ENCODE measurements around the gene ZNF283.
"Not testable (repeated sequence)": the region's sequence is repeated elsewhere in the genome, so short reads cannot be mapped to it uniquely, and the experiment has no call there.

The ZNF283 gene

GRCh38 chr19:43817454-43817853 is 9.7 kb upstream of the ZNF283 start:
- not testable (repeated sequence) for H3K27ac ChIP-seq (ENCODE audit: low read depth, low read length); H3K4me1 ChIP-seq (ENCODE audit: control insufficient read depth, insufficient read depth, low read length); H3K36me3 ChIP-seq (ENCODE audit: control insufficient read depth, insufficient read depth, low read length); H3K4me3 ChIP-seq (ENCODE audit: low read depth, low read length); H3K9me3 ChIP-seq (ENCODE audit: control insufficient read depth, insufficient read depth, low read depth, low read length); H3K9ac ChIP-seq (ENCODE audit: low read length)
- H3K27me3 ChIP-seq (ENCODE audit: control insufficient read depth, insufficient read depth, low read length) = peaks cover 20% of the 10 kb centered on the region

GRCh38 chr19:43818500-43818899 is 8.6 kb upstream of the ZNF283 start:
- Histone ChIP-seq H3K9ac (ENCODE audit: low read length) (no peak overlapping the region), H3K27ac (ENCODE audit: low read depth, low read length) (no peak overlapping the region), H3K4me3 (ENCODE audit: low read depth, low read length) (no peak overlapping the region), H3K9me3 (ENCODE audit: control insufficient read depth, insufficient read depth, low read depth, low read length) (no peaks in the 10 kb centered on the region; the same call in 1 of the 2 replicates), H3K4me1 (ENCODE audit: control insufficient read depth, insufficient read depth, low read length) (no peaks in the 10 kb centered on the region), H3K36me3 (ENCODE audit: control insufficient read depth, insufficient read depth, low read length) (no peaks in the 10 kb centered on the region), H3K27me3 (ENCODE audit: control insufficient read depth, insufficient read depth, low read length) (peaks cover 20% of the 10 kb centered on the region)

GRCh38 chr19:43820098-43820883 is 6.8 kb upstream of the ZNF283 start:
- H3K36me3 ChIP-seq (ENCODE audit: control insufficient read depth, insufficient read depth, low read length) = no peaks in the 10 kb centered on the region
- peak overlapping the region; percentile 45; the same call in 1 of the 2 replicates for H3K4me3 ChIP-seq (ENCODE audit: low read depth, low read length)
- no peak overlapping the region for H3K27ac ChIP-seq (ENCODE audit: low read depth, low read length)
- no peaks in the 10 kb centered on the region for H3K4me1 ChIP-seq (ENCODE audit: control insufficient read depth, insufficient read depth, low read length)
- H3K9me3 ChIP-seq (ENCODE audit: control insufficient read depth, insufficient read depth, low read depth, low read length) = no peaks in the 10 kb centered on the region; the same call in 1 of the 2 replicates
- H3K27me3 ChIP-seq (ENCODE audit: control insufficient read depth, insufficient read depth, low read length) = peaks cover 20% of the 10 kb centered on the region
- H3K9ac ChIP-seq (ENCODE audit: low read length) = no peak overlapping the region

- Histone ChIP-seq H3K27me3 (ENCODE audit: control insufficient read depth, insufficient read depth, low read length) (peaks cover 20% of the 10 kb centered on the region), H3K4me3 (ENCODE audit: low read depth, low read length) (no peak overlapping the region; the same call in 1 of the 2 replicates), H3K4me1 (ENCODE audit: control insufficient read depth, insufficient read depth, low read length) (no peaks in the 10 kb centered on the region), H3K9ac (ENCODE audit: low read length) (no peak overlapping the region), H3K36me3 (ENCODE audit: control insufficient read depth, insufficient read depth, low read length) (no peaks in the 10 kb centered on the region), H3K9me3 (ENCODE audit: control insufficient read depth, insufficient read depth, low read depth, low read length) (no peaks in the 10 kb centered on the region; the same call in 1 of the 2 replicates), H3K27ac (ENCODE audit: low read depth, low read length) (no peak overlapping the region)
These were observed 6.3 kb upstream of the ZNF283 start for GRCh38 chr19:43820884-43821215.

- not testable (repeated sequence) for H3K27ac ChIP-seq (ENCODE audit: low read depth, low read length); H3K4me1 ChIP-seq (ENCODE audit: control insufficient read depth, insufficient read depth, low read length); H3K9ac ChIP-seq (ENCODE audit: low read length); H3K9me3 ChIP-seq (ENCODE audit: control insufficient read depth, insufficient read depth, low read depth, low read length); H3K36me3 ChIP-seq (ENCODE audit: control insufficient read depth, insufficient read depth, low read length); H3K4me3 ChIP-seq (ENCODE audit: low read depth, low read length)
- H3K27me3 ChIP-seq (ENCODE audit: control insufficient read depth, insufficient read depth, low read length) = peaks cover 18% of the 10 kb centered on the region; the same call in 1 of the 2 replicates
These were observed 3.3 kb upstream of the ZNF283 start for GRCh38 chr19:43823856-43824255.

- not testable (repeated sequence) for H3K27ac ChIP-seq (ENCODE audit: low read depth, low read length); H3K4me3 ChIP-seq (ENCODE audit: low read depth, low read length); H3K9ac ChIP-seq (ENCODE audit: low read length); H3K9me3 ChIP-seq (ENCODE audit: control insufficient read depth, insufficient read depth, low read depth, low read length); H3K4me1 ChIP-seq (ENCODE audit: control insufficient read depth, insufficient read depth, low read length); H3K36me3 ChIP-seq (ENCODE audit: control insufficient read depth, insufficient read depth, low read length)
- peaks cover 13% of the 10 kb centered on the region; the same call in 1 of the 2 replicates for H3K27me3 ChIP-seq (ENCODE audit: control insufficient read depth, insufficient read depth, low read length)
These were observed 2.5 kb upstream of the ZNF283 start for GRCh38 chr19:43824572-43824971.

GRCh38 chr19:43839139-43839538 is 12.0 kb downstream of the ZNF283 start:
- Histone ChIP-seq H3K4me3 (ENCODE audit: low read depth, low read length) (no peak overlapping the region), H3K4me1 (ENCODE audit: control insufficient read depth, insufficient read depth, low read length) (no peaks in the 10 kb centered on the region), H3K27me3 (ENCODE audit: control insufficient read depth, insufficient read depth, low read length) (no peaks in the 10 kb centered on the region), H3K27ac (ENCODE audit: low read depth, low read length) (no peak overlapping the region), H3K9me3 (ENCODE audit: control insufficient read depth, insufficient read depth, low read depth, low read length) (peaks cover 64% of the 10 kb centered on the region), H3K9ac (ENCODE audit: low read length) (no peak overlapping the region), H3K36me3 (ENCODE audit: control insufficient read depth, insufficient read depth, low read length) (peaks cover 72% of the 10 kb centered on the region)

GRCh38 chr19:43842007-43842406 is 14.9 kb downstream of the ZNF283 start:
- peaks cover 65% of the 10 kb centered on the region for H3K36me3 ChIP-seq (ENCODE audit: control insufficient read depth, insufficient read depth, low read length)
- no peak overlapping the region for H3K4me3 ChIP-seq (ENCODE audit: low read depth, low read length)
- H3K27ac ChIP-seq (ENCODE audit: low read depth, low read length) = no peak overlapping the region
- H3K9ac ChIP-seq (ENCODE audit: low read length) = no peak overlapping the region
- no peaks in the 10 kb centered on the region for H3K27me3 ChIP-seq (ENCODE audit: control insufficient read depth, insufficient read depth, low read length)
- peaks cover 78% of the 10 kb centered on the region for H3K9me3 ChIP-seq (ENCODE audit: control insufficient read depth, insufficient read depth, low read depth, low read length)
- no peaks in the 10 kb centered on the region for H3K4me1 ChIP-seq (ENCODE audit: control insufficient read depth, insufficient read depth, low read length)

- Histone ChIP-seq H3K27me3 (ENCODE audit: control insufficient read depth, insufficient read depth, low read length) (no peaks in the 10 kb centered on the region), H3K4me3 (ENCODE audit: low read depth, low read length) (no peak overlapping the region; the same call in 1 of the 2 replicates), H3K36me3 (ENCODE audit: control insufficient read depth, insufficient read depth, low read length) (peaks cover 50% of the 10 kb centered on the region), H3K9ac (ENCODE audit: low read length) (no peak overlapping the region), H3K4me1 (ENCODE audit: control insufficient read depth, insufficient read depth, low read length) (no peaks in the 10 kb centered on the region), H3K27ac (ENCODE audit: low read depth, low read length) (no peak overlapping the region; the same call in 1 of the 2 replicates), H3K9me3 (ENCODE audit: control insufficient read depth, insufficient read depth, low read depth, low read length) (peaks cover 85% of the 10 kb centered on the region)
These were observed 20.1 kb downstream of the ZNF283 start for GRCh38 chr19:43847246-43847645.

- Histone ChIP-seq H3K27ac (ENCODE audit: low read depth, low read length) (no peak overlapping the region), H3K9me3 (ENCODE audit: control insufficient read depth, insufficient read depth, low read depth, low read length) (peaks cover 85% of the 10 kb centered on the region), H3K36me3 (ENCODE audit: control insufficient read depth, insufficient read depth, low read length) (peaks cover 43% of the 10 kb centered on the region), H3K4me1 (ENCODE audit: control insufficient read depth, insufficient read depth, low read length) (no peaks in the 10 kb centered on the region), H3K4me3 (ENCODE audit: low read depth, low read length) (no peak overlapping the region), H3K27me3 (ENCODE audit: control insufficient read depth, insufficient read depth, low read length) (no peaks in the 10 kb centered on the region), H3K9ac (ENCODE audit: low read length) (no peak overlapping the region)
These were observed 20.8 kb downstream of the ZNF283 start for GRCh38 chr19:43847884-43848283.

- Histone ChIP-seq H3K27ac (ENCODE audit: low read depth, low read length) (no peak overlapping the region), H3K4me1 (ENCODE audit: control insufficient read depth, insufficient read depth, low read length) (no peaks in the 10 kb centered on the region), H3K27me3 (ENCODE audit: control insufficient read depth, insufficient read depth, low read length) (no peaks in the 10 kb centered on the region), H3K36me3 (ENCODE audit: control insufficient read depth, insufficient read depth, low read length) (peaks cover 35% of the 10 kb centered on the region), H3K9me3 (ENCODE audit: control insufficient read depth, insufficient read depth, low read depth, low read length) (peaks cover 78% of the 10 kb centered on the region), H3K9ac (ENCODE audit: low read length) (no peak overlapping the region), H3K4me3 (ENCODE audit: low read depth, low read length) (no peak overlapping the region)
These were observed 21.7 kb downstream of the ZNF283 start for GRCh38 chr19:43848821-43849220.

Measured in HUES6 (cell line).